Neural cell (in vitro differentiated cells): ENCODE results near the gene ENTPD2. TPM values are rescaled to one million over a fixed set of nuclear protein-coding genes. Genes with fewer than 3 reads are reported as not detected.

ENCODE experiments used
- H2AFZ ChIP-seq: fragments of 200-600, 300-800 bp; sonication (generic), shearing (Covaris generic); 2 replicates; pipeline ENCODE4 v1.6.0; 2014; ENCODE audit warnings: low read depth, mild to moderate bottlenecking, antibody characterized with exemption, low read length, moderate library complexity
- H3F3A ChIP-seq: fragments of 200-600 bp; shearing (Covaris generic); 2 replicates; pipeline ENCODE4 v1.6.1; 2016; ENCODE audit warnings: mild to moderate bottlenecking, moderate library complexity, mixed read lengths, antibody characterized with exemption, low read length; ENCODE audit not compliant: insufficient read depth, poor library complexity, severe bottlenecking
- H3K27ac ChIP-seq: fragments of 200-600, 300-800 bp; sonication (generic), shearing (Covaris generic); 2 replicates; pipeline ENCODE4 v1.5.1; 2014; ENCODE audit warnings: mild to moderate bottlenecking, low read length, moderate library complexity
- H3K27me3 ChIP-seq: fragments of 300-800, 200-600 bp; sonication (generic), shearing (Covaris generic); 2 replicates; pipeline ENCODE4 v1.6.0; 2014; ENCODE audit warnings: mild to moderate bottlenecking, low read depth, low read length, moderate library complexity; ENCODE audit not compliant: insufficient read depth
- H3K36me3 ChIP-seq: fragments of 300-800, 200-600 bp; sonication (generic), shearing (Covaris generic); 2 replicates; pipeline ENCODE4 v1.5.1; 2014; ENCODE audit warnings: mild to moderate bottlenecking, antibody characterized with exemption, low read length, moderate library complexity; ENCODE audit not compliant: insufficient read depth
- H3K4me2 ChIP-seq: fragments of 300-800, 200-600 bp; sonication (generic), shearing (Covaris generic); 2 replicates; pipeline ENCODE4 v1.6.0; 2014; ENCODE audit warnings: mild to moderate bottlenecking, low read length
- H3K4me3 ChIP-seq: fragments of 300-800, 200-600 bp; sonication (generic), shearing (Covaris generic); 2 replicates; pipeline ENCODE4 v1.5.1; 2014; ENCODE audit warnings: mild to moderate bottlenecking, low read length, moderate library complexity
- H3K79me2 ChIP-seq: fragments of 200-600 bp; shearing (Covaris generic); replicated peaks from 2 replicates; pipeline ENCODE4 v1.6.0; 2014; ENCODE audit warnings: mild to moderate bottlenecking, low read length, moderate library complexity; ENCODE audit not compliant: insufficient read depth
- H3K9ac ChIP-seq: fragments of 300-800, 200-600 bp; sonication (generic), shearing (Covaris generic); 2 replicates; pipeline ENCODE4 v1.6.1; 2016; ENCODE audit warnings: mild to moderate bottlenecking, low read length, mixed read lengths
- H3K9me2 ChIP-seq: fragments of 200-600 bp; shearing (Covaris generic); 2 replicates; pipeline ENCODE4 v1.6.1; 2016; ENCODE audit warnings: mild to moderate bottlenecking, low read length, mixed read lengths; ENCODE audit not compliant: insufficient read depth
- H3K9me3 ChIP-seq: fragments of 200-600, 300-800 bp; sonication (generic), shearing (Covaris generic); 2 replicates; pipeline ENCODE4 v1.6.1; 2016; ENCODE audit warnings: mild to moderate bottlenecking, mixed run types, low read length, moderate library complexity, mixed read lengths
- H4K20me1 ChIP-seq: fragments of 200-600 bp; shearing (Covaris generic); 2 replicates; pipeline ENCODE4 v1.6.1; 2016; ENCODE audit warnings: mild to moderate bottlenecking, mixed run types; ENCODE audit not compliant: insufficient read depth
- EP300 ChIP-seq: fragments of 450-650 bp; conservative IDR thresholded peaks from 2 replicates; pipeline ENCODE4 v1.6.1; 2014; ENCODE audit warnings: antibody characterized with exemption, mild to moderate bottlenecking, moderate library complexity; ENCODE audit not compliant: poor library complexity, severe bottlenecking
- EZH2 ChIP-seq: fragments of 200-600, 300-800 bp; shearing (Covaris generic), sonication (generic); IDR thresholded peaks from 2 replicates; pipeline ENCODE4 v1.6.1; 2014; ENCODE audit warnings: antibody characterized with exemption, low read length, borderline replicate concordance, mild to moderate bottlenecking; ENCODE audit not compliant: insufficient read depth, poor library complexity, severe bottlenecking
- MXI1 ChIP-seq: fragments of 450-650 bp; conservative IDR thresholded peaks from 2 replicates; pipeline ENCODE4 v1.6.1; 2014; ENCODE audit warnings: antibody characterized with exemption, mild to moderate bottlenecking; ENCODE audit not compliant: poor library complexity, severe bottlenecking
- POLR2AphosphoS5 ChIP-seq: IDR thresholded peaks from 2 replicates; pipeline ENCODE4 v1.6.1; 2012
- RAD21 ChIP-seq: fragments of 450-650 bp; conservative IDR thresholded peaks from 2 replicates; pipeline ENCODE4 v1.6.1; 2014; ENCODE audit warnings: antibody characterized with exemption, mild to moderate bottlenecking, moderate library complexity
- SMC3 ChIP-seq: fragments of 450-650 bp; conservative IDR thresholded peaks from 2 replicates; pipeline ENCODE4 v1.6.1; 2014; ENCODE audit warnings: antibody characterized with exemption, mild to moderate bottlenecking, moderate library complexity; ENCODE audit not compliant: poor library complexity
- TAF1 ChIP-seq: IDR thresholded peaks from 2 replicates; pipeline ENCODE4 v1.6.1; 2012; ENCODE audit warnings: low read depth
- polyA plus RNA-seq: library from polyadenylated mRNA; depleted of rRNA; stranded (reverse); fragments of >200 nt; gene quantifications from 2 replicates; pipeline ENCODE4 v1.2.3, GENCODE V29; 2014
- TF ChIP-seq, protein P1 (sequence below): fragments of 450-650 bp; IDR thresholded peaks from 2 replicates; pipeline ENCODE4 v1.5.1; 2014; ENCODE audit warnings: antibody characterized with exemption, mild to moderate bottlenecking, moderate library complexity; ENCODE audit not compliant: poor library complexity, severe bottlenecking
- TF ChIP-seq, protein P2 (sequence below): IDR thresholded peaks from 2 replicates; pipeline ENCODE4 v1.6.1; 2012; ENCODE audit warnings: borderline replicate concordance

The ENTPD2 gene
- polyA plus RNA-seq, 1 donor from 2014 or later, result not detected

DNA sequence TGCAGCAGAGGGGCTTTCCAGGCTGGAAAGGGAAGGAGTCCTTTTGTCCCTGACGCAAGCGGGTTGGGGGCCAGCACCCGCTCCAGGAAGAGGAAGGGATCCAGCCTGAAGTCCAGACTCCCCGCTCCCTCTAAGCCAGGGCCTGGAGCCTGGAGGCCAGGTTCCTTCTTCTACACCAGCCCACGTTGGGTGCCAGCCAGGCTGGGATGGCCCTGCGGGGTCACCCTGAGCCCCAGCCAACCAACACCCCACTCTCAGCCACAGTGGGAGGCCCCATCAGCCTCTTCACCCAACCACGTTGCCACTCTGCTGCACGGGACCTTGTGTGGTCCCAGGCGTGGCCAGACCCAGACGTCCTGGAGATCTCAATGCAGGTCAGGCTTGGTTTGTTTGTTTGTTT is 21.0 kb downstream of the ENTPD2 start:
- Histone ChIP-seq H3K79me2 (no peaks in the 10 kb centered on the region), H3K9me2 (no peaks in the 10 kb centered on the region)
- TF ChIP-seq, protein P1, sequence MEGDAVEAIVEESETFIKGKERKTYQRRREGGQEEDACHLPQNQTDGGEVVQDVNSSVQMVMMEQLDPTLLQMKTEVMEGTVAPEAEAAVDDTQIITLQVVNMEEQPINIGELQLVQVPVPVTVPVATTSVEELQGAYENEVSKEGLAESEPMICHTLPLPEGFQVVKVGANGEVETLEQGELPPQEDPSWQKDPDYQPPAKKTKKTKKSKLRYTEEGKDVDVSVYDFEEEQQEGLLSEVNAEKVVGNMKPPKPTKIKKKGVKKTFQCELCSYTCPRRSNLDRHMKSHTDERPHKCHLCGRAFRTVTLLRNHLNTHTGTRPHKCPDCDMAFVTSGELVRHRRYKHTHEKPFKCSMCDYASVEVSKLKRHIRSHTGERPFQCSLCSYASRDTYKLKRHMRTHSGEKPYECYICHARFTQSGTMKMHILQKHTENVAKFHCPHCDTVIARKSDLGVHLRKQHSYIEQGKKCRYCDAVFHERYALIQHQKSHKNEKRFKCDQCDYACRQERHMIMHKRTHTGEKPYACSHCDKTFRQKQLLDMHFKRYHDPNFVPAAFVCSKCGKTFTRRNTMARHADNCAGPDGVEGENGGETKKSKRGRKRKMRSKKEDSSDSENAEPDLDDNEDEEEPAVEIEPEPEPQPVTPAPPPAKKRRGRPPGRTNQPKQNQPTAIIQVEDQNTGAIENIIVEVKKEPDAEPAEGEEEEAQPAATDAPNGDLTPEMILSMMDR, result no peak
- no peak for TF ChIP-seq TAF1
- no peak for TF ChIP-seq RAD21
- TF ChIP-seq POLR2AphosphoS5, result no peak
- TF ChIP-seq SMC3, result no peak
- no peak for TF ChIP-seq EZH2
- TF ChIP-seq, protein P2, sequence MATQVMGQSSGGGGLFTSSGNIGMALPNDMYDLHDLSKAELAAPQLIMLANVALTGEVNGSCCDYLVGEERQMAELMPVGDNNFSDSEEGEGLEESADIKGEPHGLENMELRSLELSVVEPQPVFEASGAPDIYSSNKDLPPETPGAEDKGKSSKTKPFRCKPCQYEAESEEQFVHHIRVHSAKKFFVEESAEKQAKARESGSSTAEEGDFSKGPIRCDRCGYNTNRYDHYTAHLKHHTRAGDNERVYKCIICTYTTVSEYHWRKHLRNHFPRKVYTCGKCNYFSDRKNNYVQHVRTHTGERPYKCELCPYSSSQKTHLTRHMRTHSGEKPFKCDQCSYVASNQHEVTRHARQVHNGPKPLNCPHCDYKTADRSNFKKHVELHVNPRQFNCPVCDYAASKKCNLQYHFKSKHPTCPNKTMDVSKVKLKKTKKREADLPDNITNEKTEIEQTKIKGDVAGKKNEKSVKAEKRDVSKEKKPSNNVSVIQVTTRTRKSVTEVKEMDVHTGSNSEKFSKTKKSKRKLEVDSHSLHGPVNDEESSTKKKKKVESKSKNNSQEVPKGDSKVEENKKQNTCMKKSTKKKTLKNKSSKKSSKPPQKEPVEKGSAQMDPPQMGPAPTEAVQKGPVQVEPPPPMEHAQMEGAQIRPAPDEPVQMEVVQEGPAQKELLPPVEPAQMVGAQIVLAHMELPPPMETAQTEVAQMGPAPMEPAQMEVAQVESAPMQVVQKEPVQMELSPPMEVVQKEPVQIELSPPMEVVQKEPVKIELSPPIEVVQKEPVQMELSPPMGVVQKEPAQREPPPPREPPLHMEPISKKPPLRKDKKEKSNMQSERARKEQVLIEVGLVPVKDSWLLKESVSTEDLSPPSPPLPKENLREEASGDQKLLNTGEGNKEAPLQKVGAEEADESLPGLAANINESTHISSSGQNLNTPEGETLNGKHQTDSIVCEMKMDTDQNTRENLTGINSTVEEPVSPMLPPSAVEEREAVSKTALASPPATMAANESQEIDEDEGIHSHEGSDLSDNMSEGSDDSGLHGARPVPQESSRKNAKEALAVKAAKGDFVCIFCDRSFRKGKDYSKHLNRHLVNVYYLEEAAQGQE, result no peak
- TF ChIP-seq MXI1, result no peak
- no peak for TF ChIP-seq EP300

DNA sequence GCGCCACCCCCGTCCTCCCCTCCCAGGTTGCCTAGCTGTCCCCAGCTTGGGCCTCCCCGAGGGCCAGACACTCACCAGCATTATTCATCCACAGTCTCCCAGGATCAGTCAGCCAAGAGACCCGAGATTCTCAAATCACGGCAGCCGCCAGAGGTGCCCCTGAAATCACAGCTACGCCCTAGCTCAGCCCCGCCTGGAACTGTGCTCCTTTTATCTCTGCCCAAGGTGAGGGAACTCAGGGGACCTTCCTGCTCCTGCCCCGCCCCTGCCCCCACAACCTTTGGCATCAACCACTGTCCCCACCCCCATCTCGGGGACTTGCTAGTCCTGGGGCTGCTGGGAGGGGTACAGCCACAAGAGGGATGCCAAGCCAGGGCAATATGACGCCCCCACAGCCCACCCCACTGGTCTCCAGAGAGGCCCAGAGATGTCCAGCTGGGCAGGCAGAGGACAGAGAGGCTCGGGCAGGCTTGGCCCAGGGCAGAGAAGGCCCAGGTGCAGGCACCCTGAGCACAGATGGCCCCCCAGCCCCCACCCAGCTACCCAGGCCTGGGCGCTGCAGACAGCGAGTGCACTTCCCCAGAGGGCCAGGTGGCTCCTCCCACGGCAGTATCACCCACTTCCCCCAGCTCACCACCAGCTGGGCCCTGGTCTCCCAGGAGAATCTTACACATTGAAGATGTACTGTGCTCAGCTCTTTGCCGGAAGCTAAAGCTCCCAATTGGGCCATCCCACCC is 21.8 kb downstream of the ENTPD2 start, which contains the start of gene FUT7:
FUT7 (minus strand) TSS at position 185 of the 737 bp plus-strand sequence; CDS start at position 88, 97 bp downstream.
- no peak within 1 kb of the TSS for H3K4me3 ChIP-seq
- no peak for TF ChIP-seq SMC3
- no peak for TF ChIP-seq TAF1
- TF ChIP-seq, protein P2, result no peak
- no peak for TF ChIP-seq RAD21
- TF ChIP-seq, protein P1, result no peak
- TF ChIP-seq POLR2AphosphoS5, result no peak
- TF ChIP-seq MXI1, result no peak
- TF ChIP-seq EP300, result no peak
- TF ChIP-seq EZH2, result no peak

More for the DNA sequence above, 21.0 kb downstream of the ENTPD2 start:
- Histone ChIP-seq H3F3A (no peaks in the 10 kb centered on the region), H3K4me2 (no peak overlapping the region), H2AFZ (no peak overlapping the region), H4K20me1 (no peaks in the 10 kb centered on the region), H3K9me3 (no peaks in the 10 kb centered on the region), H3K27ac (no peak overlapping the region), H3K27me3 (no peaks in the 10 kb centered on the region), H3K9ac (no peak overlapping the region), H3K36me3 (no peaks in the 10 kb centered on the region), H3K4me3 (no peak overlapping the region)

More for the DNA sequence above, 21.8 kb downstream of the ENTPD2 start, which contains the start of gene FUT7:
- H3K4me2 ChIP-seq, result no peak within 1 kb of the TSS
- H2AFZ ChIP-seq, result no peak within 1 kb of the TSS
- H4K20me1 ChIP-seq, result no peaks in the 10 kb centered on the region
- H3K36me3 ChIP-seq, result no peaks in the 10 kb centered on the region
- H3K9me3 ChIP-seq, result no peaks in the 10 kb centered on the region
- H3K27me3 ChIP-seq, result no peaks in the 10 kb centered on the region
- H3K79me2 ChIP-seq, result peaks cover 4% of the 10 kb centered on the region
- H3F3A ChIP-seq, result no peaks in the 10 kb centered on the region
- H3K9ac ChIP-seq, result no peak within 1 kb of the TSS
- no peaks in the 10 kb centered on the region for H3K9me2 ChIP-seq
- no peak within 1 kb of the TSS for H3K27ac ChIP-seq
